ENCODE measurements around the gene SSTR5. TPM values are rescaled to one million over a fixed set of nuclear protein-coding genes. Genes with fewer than 3 reads are reported as not detected.

SSTR5 gene
- total and polyA plus RNA-seq, 4 donors = 0.23 TPM; not detected in 3

GRCh38 chr16:1059310-1059709 lies 13.2 kb upstream of the SSTR5 start:
- no peaks in the 10 kb centered on the region for H3K36me3 ChIP-seq (ENCODE audit: control insufficient read depth in 4 of 4, insufficient read depth in 4 of 4, low read length in 4 of 4)
- peaks cover 0 to 3% (median 0%) of the 10 kb centered on the region in 3 donors for H3K27me3 ChIP-seq (ENCODE audit: control insufficient read depth in 3 of 3, insufficient read depth in 3 of 3, low read length in 2 of 3)
- WGBS, 2 donors = 89 to 91% methylated on average over 3 of the region's 3 CpGs
- ATAC-seq (ENCODE audit: insufficient read depth, low FRiP score) (no peak), DNase-seq (no peak)
- no peak overlapping the region for H3K27ac ChIP-seq (ENCODE audit: low read depth in 1 of 2, low read length in 1 of 2)
- H3K9me3 ChIP-seq (ENCODE audit: control insufficient read depth in 4 of 4, insufficient read depth in 3 of 4, low read length in 3 of 4) = peaks cover 0 to 18% (median 1%) of the 10 kb centered on the region in 4 donors
- TF ChIP-seq CTCF (IDR thresholded peaks at IDR 0.05; ENCODE audit: control extremely low read depth, extremely low read depth) = no peak
- H3K4me3 ChIP-seq = no peak overlapping the region
- H3K4me1 ChIP-seq (ENCODE audit: control insufficient read depth in 5 of 5, insufficient read depth in 5 of 5, low read length in 5 of 5) = no peaks in the 10 kb centered on the region
- H3K9ac ChIP-seq (ENCODE audit: insufficient read depth in 1 of 2, low read length in 2 of 2) = no peak overlapping the region

- ATAC-seq (ENCODE audit: insufficient read depth, low FRiP score) (no peak), DNase-seq (no peak)
- Histone ChIP-seq H3K9me3 (ENCODE audit: control insufficient read depth in 4 of 4, insufficient read depth in 3 of 4, low read length in 3 of 4) (peaks cover 0 to 18% (median 1%) of the 10 kb centered on the region in 4 donors), H3K4me1 (ENCODE audit: control insufficient read depth in 5 of 5, insufficient read depth in 5 of 5, low read length in 5 of 5) (no peaks in the 10 kb centered on the region), H3K27me3 (ENCODE audit: control insufficient read depth in 3 of 3, insufficient read depth in 3 of 3, low read length in 2 of 3) (peaks cover 0 to 13% (median 11%) of the 10 kb centered on the region in 3 donors), H3K36me3 (ENCODE audit: control insufficient read depth in 4 of 4, insufficient read depth in 4 of 4, low read length in 4 of 4) (no peaks in the 10 kb centered on the region), H3K27ac (ENCODE audit: low read depth in 1 of 2, low read length in 1 of 2) (no peak overlapping the region), H3K9ac (ENCODE audit: insufficient read depth in 1 of 2, low read length in 2 of 2) (no peak overlapping the region), H3K4me3 (no peak overlapping the region)
- no peak for TF ChIP-seq CTCF (IDR thresholded peaks at IDR 0.05; ENCODE audit: control extremely low read depth, extremely low read depth)
- 81 to 83% methylated on average over 40 to 42 of the region's 42 CpGs for WGBS, 2 donors
Measured at GRCh38 chr16:1060416-1061340, 11.9 kb upstream of the SSTR5 start.

GRCh38 chr16:1061769-1062505 lies 10.6 kb upstream of the SSTR5 start:
- WGBS, 2 donors = 81 to 87% methylated on average over 43 of the region's 43 CpGs
- DNase-seq (no peak), ATAC-seq (ENCODE audit: insufficient read depth, low FRiP score) (no peak)
- H3K9ac ChIP-seq (ENCODE audit: insufficient read depth in 1 of 2, low read length in 2 of 2) = no peak overlapping the region
- TF ChIP-seq CTCF (IDR thresholded peaks at IDR 0.05; ENCODE audit: control extremely low read depth, extremely low read depth) = no peak
- no peaks in the 10 kb centered on the region for H3K36me3 ChIP-seq (ENCODE audit: control insufficient read depth in 4 of 4, insufficient read depth in 4 of 4, low read length in 4 of 4)
- H3K4me3 ChIP-seq = no peak overlapping the region
- no peaks in the 10 kb centered on the region for H3K4me1 ChIP-seq (ENCODE audit: control insufficient read depth in 5 of 5, insufficient read depth in 5 of 5, low read length in 5 of 5)
- H3K27ac ChIP-seq (ENCODE audit: low read depth in 1 of 2, low read length in 1 of 2) = no peak overlapping the region
- peaks cover 7 to 23% (median 21%) of the 10 kb centered on the region in 3 donors for H3K27me3 ChIP-seq (ENCODE audit: control insufficient read depth in 3 of 3, insufficient read depth in 3 of 3, low read length in 2 of 3)
- H3K9me3 ChIP-seq (ENCODE audit: control insufficient read depth in 4 of 4, insufficient read depth in 3 of 4, low read length in 3 of 4) = peaks cover 0 to 12% (median 0%) of the 10 kb centered on the region in 4 donors

Data from lung (tissue), 12 donors.